ENCODE data around the gene FNDC3B.

Gene FNDC3B

GRCh38 chr3:172332256-172333041 is 293.1 kb downstream of the FNDC3B start:
- no peak for TF ChIP-seq SIN3A (IDR thresholded peaks at IDR 0.05; ENCODE audit: borderline replicate concordance, insufficient read depth, low read length)
- no peak for TF ChIP-seq POLR2AphosphoS5 (IDR thresholded peaks at IDR 0.05; ENCODE audit: low read depth, low read length)
- TF ChIP-seq TAF1 (IDR thresholded peaks at IDR 0.05; ENCODE audit: borderline replicate concordance, insufficient read depth, low read length): no peak
- no peak for TF ChIP-seq FOXP2 (optimal IDR thresholded peaks at IDR 0.05; ENCODE audit: borderline replicate concordance, extremely low read depth, extremely low read length, insufficient read depth)

- TF ChIP-seq FOXP2 (optimal IDR thresholded peaks at IDR 0.05; ENCODE audit: borderline replicate concordance, extremely low read depth, extremely low read length, insufficient read depth) (no peak), SIN3A (IDR thresholded peaks at IDR 0.05; ENCODE audit: borderline replicate concordance, insufficient read depth, low read length) (no peak), TAF1 (IDR thresholded peaks at IDR 0.05; ENCODE audit: borderline replicate concordance, insufficient read depth, low read length) (no peak), POLR2AphosphoS5 (IDR thresholded peaks at IDR 0.05; ENCODE audit: low read depth, low read length) (no peak), REST (IDR thresholded peaks at IDR 0.05; ENCODE audit: insufficient read depth in 1 of 2, low read depth in 2 of 2, low read length in 2 of 2) (no peak)
Observed at GRCh38 chr3:172333042-172333377, 293.6 kb downstream of the FNDC3B start.

DNA sequence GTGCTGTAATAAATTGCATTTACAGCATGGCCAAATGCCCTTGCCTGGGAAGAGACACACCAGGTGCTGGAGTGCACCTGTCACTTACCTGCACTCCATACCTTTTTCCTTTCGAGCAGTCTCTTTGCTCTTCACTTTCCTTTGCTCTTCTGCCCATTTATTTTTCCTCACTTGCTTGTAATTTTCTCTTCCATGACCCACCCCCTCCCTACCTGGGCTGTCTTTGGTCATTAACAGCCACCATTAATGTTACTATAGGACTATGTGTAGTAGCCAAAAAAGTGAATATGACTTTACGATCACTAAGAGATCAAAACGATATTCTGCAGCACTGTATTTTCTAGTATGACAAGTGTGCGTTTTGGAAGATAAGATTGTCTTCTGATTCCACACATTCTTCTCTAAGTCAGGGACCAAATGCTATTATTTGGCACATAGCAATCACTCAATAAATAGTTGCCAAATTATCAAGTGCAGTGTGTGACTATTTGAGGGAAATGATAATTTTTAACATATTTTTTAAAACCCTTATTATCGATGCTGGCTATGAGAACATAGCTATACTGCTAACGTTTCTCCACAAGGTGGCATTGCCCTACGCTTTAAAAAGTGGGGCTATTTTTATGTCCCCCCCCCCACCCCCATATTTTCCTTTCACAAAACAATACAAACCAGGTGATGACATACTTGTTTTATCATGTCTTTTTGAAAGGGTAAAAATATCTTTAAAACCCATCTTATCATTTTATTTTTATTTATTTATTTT is 294.5 kb downstream of the FNDC3B start:
- TF ChIP-seq POLR2AphosphoS5 (IDR thresholded peaks at IDR 0.05; ENCODE audit: low read depth, low read length) (no peak), REST (IDR thresholded peaks at IDR 0.05; ENCODE audit: insufficient read depth in 1 of 2, low read depth in 2 of 2, low read length in 2 of 2) (no peak)

GRCh38 chr3:172334671-172335207 is 295.4 kb downstream of the FNDC3B start:
- TF ChIP-seq REST (IDR thresholded peaks at IDR 0.05; ENCODE audit: insufficient read depth in 1 of 2, low read depth in 2 of 2, low read length in 2 of 2): no peak
- TF ChIP-seq FOXP2 (optimal IDR thresholded peaks at IDR 0.05; ENCODE audit: borderline replicate concordance, extremely low read depth, extremely low read length, insufficient read depth): no peak
- no peak for TF ChIP-seq TAF1 (IDR thresholded peaks at IDR 0.05; ENCODE audit: borderline replicate concordance, insufficient read depth, low read length)
- no peak for TF ChIP-seq POLR2AphosphoS5 (IDR thresholded peaks at IDR 0.05; ENCODE audit: low read depth, low read length)
- no peak for TF ChIP-seq SIN3A (IDR thresholded peaks at IDR 0.05; ENCODE audit: borderline replicate concordance, insufficient read depth, low read length)

- TF ChIP-seq TAF1 (IDR thresholded peaks at IDR 0.05; ENCODE audit: borderline replicate concordance, insufficient read depth, low read length) (no peak), FOXP2 (optimal IDR thresholded peaks at IDR 0.05; ENCODE audit: borderline replicate concordance, extremely low read depth, extremely low read length, insufficient read depth) (no peak), REST (IDR thresholded peaks at IDR 0.05; ENCODE audit: insufficient read depth in 1 of 2, low read depth in 2 of 2, low read length in 2 of 2) (no peak), POLR2AphosphoS5 (IDR thresholded peaks at IDR 0.05; ENCODE audit: low read depth, low read length) (no peak), SIN3A (IDR thresholded peaks at IDR 0.05; ENCODE audit: borderline replicate concordance, insufficient read depth, low read length) (no peak)
Observed at GRCh38 chr3:172339892-172340291, 300.5 kb downstream of the FNDC3B start.

All from PFSK-1 (cell line).